ENCODE data around the gene GMEB2. TPM values are rescaled to one million over a fixed set of nuclear protein-coding genes. Genes with fewer than 3 reads are reported as not detected.

The GMEB2 gene
- total RNA-seq, 1 experiment from 2014 or later = 8.4 TPM

DNA sequence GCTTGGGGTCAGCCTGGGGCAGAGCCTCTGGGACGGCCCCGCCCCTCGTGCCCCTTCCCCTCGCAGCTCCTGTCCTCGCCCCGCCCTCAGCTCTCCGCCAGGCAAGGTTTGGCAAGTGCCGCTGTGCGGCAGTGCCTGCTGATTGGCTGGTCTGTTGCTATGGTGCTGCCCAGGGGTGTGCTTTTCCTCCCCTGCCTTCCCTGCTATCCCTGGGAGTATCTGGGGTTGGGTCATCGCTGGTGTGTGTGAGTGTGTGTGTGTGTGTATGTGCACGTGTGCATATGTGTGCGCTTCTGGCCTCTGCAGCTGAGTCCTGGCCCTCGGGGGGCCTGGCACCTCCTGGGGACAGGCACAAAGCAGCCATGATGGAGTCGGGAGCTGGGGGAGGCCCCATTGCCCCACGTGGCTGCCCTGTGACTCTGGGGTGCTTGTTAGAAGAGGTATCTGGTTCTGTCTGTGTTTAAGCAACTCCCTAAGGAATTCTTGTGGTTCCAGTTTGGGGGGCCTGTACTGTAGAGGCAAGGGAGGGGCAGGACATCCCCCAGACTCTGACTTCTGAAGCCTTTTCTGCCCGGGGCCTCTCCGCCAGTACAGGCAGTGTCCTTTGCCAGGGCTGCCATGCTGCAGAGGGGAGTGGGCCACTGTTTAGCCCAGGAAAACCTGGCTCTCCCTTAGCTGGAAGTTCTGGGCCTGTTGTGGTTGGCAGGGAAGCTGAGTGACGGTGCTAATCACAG is 38.1 kb upstream of the GMEB2 start:
- no peaks in the 10 kb centered on the region for H3K27me3 ChIP-seq (ENCODE audit: low read length)
- DNase-seq = no peak
- H4K20me1 ChIP-seq (ENCODE audit: insufficient read depth, low read depth, low read length) = no peaks in the 10 kb centered on the region
- no peaks in the 10 kb centered on the region for H3K9me3 ChIP-seq (ENCODE audit: low read length)
- H2AFZ ChIP-seq (ENCODE audit: low read length) = no peak overlapping the region
- H3K36me3 ChIP-seq (ENCODE audit: insufficient read depth, low read length) = peaks cover 7% of the 10 kb centered on the region; the same call in 1 of the 2 replicates
- peaks cover 2% of the 10 kb centered on the region; the same call in 1 of the 2 replicates for H3K79me2 ChIP-seq (ENCODE audit: low read length)
- no peak overlapping the region for H3K27ac ChIP-seq (ENCODE audit: low read length)
- no peaks in the 10 kb centered on the region for H3K4me1 ChIP-seq (ENCODE audit: low read length)
- H3K4me3 ChIP-seq (ENCODE audit: low read length) = no peak overlapping the region
- no peak overlapping the region for H3K4me2 ChIP-seq (ENCODE audit: low read depth, low read length, poor library complexity, severe bottlenecking)
- no peaks in the 10 kb centered on the region for H3K9me2 ChIP-seq (replicated peaks; ENCODE audit: insufficient read depth, low read length)
- H3K9ac ChIP-seq (ENCODE audit: low read length) = no peak overlapping the region

DNA sequence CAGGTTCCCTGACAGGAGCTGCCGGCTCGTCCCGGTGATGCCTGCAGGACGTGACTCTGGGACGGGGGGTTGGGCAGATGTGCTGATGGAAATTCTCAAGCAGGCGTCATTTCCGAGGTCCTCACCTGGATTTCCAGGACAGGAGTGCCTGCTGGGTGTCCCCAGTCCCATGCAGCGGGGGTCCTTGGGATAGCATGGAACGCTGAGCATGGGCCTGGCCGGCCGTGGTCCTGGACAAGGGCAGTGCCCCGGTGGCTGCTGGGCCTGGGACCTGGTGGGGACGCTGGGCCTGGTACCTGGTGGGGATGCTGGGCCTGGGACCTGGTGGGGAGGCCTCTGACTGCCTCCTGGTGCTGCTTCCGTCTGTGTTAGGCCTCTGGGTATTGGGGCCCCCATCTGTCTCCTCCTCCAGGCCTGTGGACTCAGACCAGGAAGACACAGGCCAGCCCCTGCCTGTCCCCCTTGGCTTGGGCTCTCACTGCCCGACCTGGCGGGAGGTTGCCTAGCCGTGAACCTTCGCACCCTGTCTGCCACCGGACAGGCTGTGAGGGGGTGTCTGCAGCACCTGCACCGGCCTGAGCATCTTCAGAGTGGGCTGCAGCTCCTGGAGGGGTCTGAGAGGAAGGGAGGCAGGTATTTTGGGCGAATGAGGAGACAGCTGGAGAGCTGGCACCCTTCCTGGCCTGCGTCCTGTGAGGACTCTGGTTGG is 37.4 kb upstream of the GMEB2 start:
- no peaks in the 10 kb centered on the region for H3K27me3 ChIP-seq (ENCODE audit: low read length)
- no peaks in the 10 kb centered on the region for H3K9me2 ChIP-seq (replicated peaks; ENCODE audit: insufficient read depth, low read length)
- no peak for DNase-seq
- no peak overlapping the region for H3K9ac ChIP-seq (ENCODE audit: low read length)
- H3K79me2 ChIP-seq (ENCODE audit: low read length) = peaks cover 8% of the 10 kb centered on the region
- H2AFZ ChIP-seq (ENCODE audit: low read length) = no peak overlapping the region
- H4K20me1 ChIP-seq (ENCODE audit: insufficient read depth, low read depth, low read length) = no peaks in the 10 kb centered on the region
- no peaks in the 10 kb centered on the region for H3K9me3 ChIP-seq (ENCODE audit: low read length)
- H3K4me3 ChIP-seq (ENCODE audit: low read length) = no peak overlapping the region
- H3K4me2 ChIP-seq (ENCODE audit: low read depth, low read length, poor library complexity, severe bottlenecking) = no peak overlapping the region
- H3K4me1 ChIP-seq (ENCODE audit: low read length) = peaks cover 5% of the 10 kb centered on the region
- H3K36me3 ChIP-seq (ENCODE audit: insufficient read depth, low read length) = peaks cover 7% of the 10 kb centered on the region; the same call in 1 of the 2 replicates
- H3K27ac ChIP-seq (ENCODE audit: low read length) = no peak overlapping the region

DNA sequence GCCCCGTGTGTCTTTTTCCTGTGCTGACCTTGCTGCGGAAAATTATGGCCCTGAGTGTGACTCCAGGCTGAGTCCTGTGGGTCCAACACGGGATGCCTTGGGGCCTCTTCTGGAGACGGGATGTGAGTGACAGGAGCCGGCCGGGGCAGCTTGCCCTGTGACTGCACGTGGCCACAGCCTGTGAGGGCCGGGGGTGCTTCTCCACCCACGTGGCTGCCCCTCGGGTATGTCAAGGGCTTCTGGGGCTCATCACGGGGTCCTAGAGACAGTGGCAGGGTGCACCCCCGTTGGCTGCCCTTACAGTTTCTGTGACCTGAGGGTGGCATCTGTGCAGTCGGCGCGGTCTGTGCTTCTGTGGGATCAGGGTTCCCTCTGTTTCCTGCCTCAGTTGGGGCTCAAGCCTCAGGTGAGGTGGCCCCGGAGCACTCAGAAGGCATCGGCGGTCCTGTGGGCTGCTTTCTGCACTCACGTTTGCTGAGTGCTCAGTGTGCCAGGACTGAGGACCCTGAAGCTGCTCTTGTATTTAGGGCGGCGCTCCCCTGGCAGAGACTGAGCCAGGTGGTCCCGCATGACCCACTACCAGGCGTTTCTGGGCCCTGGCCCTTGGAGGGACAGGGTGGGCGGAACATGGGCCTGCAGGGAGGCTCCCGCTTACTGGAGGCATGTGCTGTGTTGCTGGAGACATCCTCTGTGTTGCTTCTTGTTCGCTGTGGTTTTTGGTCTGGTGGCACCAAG is 36.6 kb upstream of the GMEB2 start:
- no peak for DNase-seq
- Histone ChIP-seq H3K9me3 (ENCODE audit: low read length) (no peaks in the 10 kb centered on the region), H3K36me3 (ENCODE audit: insufficient read depth, low read length) (no peaks in the 10 kb centered on the region), H3K79me2 (ENCODE audit: low read length) (peaks cover 16% of the 10 kb centered on the region), H2AFZ (ENCODE audit: low read length) (no peak overlapping the region), H3K27me3 (ENCODE audit: low read length) (no peaks in the 10 kb centered on the region), H4K20me1 (ENCODE audit: insufficient read depth, low read depth, low read length) (no peaks in the 10 kb centered on the region), H3K4me3 (ENCODE audit: low read length) (no peak overlapping the region), H3K4me2 (ENCODE audit: low read depth, low read length, poor library complexity, severe bottlenecking) (no peak overlapping the region), H3K9me2 (replicated peaks; ENCODE audit: insufficient read depth, low read length) (no peaks in the 10 kb centered on the region), H3K4me1 (ENCODE audit: low read length) (peaks cover 9% of the 10 kb centered on the region), H3K27ac (ENCODE audit: low read length) (no peak overlapping the region), H3K9ac (ENCODE audit: low read length) (no peak overlapping the region)

DNA sequence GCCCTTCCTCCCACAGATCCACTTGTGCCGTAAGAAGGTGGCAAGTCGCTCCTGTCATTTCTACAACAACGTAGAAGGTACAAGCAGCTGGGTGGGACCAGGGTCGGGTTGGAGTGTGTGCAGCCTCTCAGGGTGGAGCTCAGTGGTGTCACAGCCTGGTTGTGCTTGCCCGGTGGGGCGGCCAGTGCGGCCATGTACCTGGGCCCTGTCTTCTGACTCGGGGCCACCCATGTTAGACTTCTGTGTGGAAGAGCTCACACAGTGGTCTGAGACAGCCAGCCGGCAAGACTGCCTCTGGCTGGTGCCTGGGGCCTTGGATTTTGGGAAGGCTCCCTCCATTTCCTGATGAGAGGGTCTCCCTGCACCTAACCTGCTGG is 35.9 kb upstream of the GMEB2 start:
- peaks cover 16% of the 10 kb centered on the region for H3K79me2 ChIP-seq (ENCODE audit: low read length)
- H4K20me1 ChIP-seq (ENCODE audit: insufficient read depth, low read depth, low read length) = no peaks in the 10 kb centered on the region
- H3K4me2 ChIP-seq (ENCODE audit: low read depth, low read length, poor library complexity, severe bottlenecking) = no peak overlapping the region
- H3K9me2 ChIP-seq (replicated peaks; ENCODE audit: insufficient read depth, low read length) = no peaks in the 10 kb centered on the region
- no peaks in the 10 kb centered on the region for H3K9me3 ChIP-seq (ENCODE audit: low read length)
- peaks cover 10% of the 10 kb centered on the region for H3K4me1 ChIP-seq (ENCODE audit: low read length)
- no peak overlapping the region for H3K4me3 ChIP-seq (ENCODE audit: low read length)
- H2AFZ ChIP-seq (ENCODE audit: low read length) = no peak overlapping the region
- H3K27me3 ChIP-seq (ENCODE audit: low read length) = no peaks in the 10 kb centered on the region
- no peak for DNase-seq
- no peak overlapping the region for H3K9ac ChIP-seq (ENCODE audit: low read length)
- no peaks in the 10 kb centered on the region for H3K36me3 ChIP-seq (ENCODE audit: insufficient read depth, low read length)
- no peak overlapping the region for H3K27ac ChIP-seq (ENCODE audit: low read length)

DNA sequence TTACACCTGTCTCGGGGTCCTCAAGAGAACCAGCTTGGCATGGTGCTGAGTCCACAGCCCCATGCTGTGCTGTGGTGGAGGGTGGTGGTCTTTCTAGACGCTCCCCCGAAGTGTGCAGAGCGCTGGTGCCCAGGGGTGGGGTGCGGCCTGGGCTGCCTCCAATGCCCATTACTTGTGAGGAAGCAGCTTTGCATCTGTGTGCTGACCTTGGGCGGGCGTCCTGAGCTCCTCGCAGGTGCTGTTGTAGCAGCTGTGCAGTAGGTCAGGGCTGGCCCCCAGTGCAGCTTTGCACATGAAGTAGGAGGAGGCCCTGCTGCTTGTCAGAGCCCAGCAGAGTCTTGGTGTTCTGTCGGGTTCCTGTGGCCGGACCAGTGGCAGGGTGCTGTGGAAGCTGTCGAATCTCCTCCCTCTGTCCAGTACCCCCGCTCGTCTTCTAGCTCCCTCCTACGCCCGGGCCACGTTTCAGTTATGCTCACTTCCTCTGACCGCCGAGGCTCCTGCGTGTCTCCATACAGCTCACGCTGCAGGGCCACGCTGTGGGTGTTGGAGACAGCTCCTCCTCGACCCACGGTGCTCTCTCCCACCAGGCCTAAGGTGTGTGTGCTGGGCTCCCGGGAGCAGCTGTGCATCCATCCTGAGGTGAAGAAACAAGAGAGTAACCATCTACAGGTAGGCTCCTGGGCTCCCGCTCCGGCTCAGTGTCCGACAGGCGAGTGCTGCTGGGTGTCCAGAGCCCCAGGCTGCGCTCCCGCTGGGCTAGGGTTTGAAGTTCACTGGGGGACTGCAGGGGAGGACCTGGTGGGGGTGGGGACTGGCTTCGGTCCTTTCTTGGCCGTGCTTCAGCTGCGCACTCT is 35.3 kb upstream of the GMEB2 start:
- peaks cover 17% of the 10 kb centered on the region for H3K4me1 ChIP-seq (ENCODE audit: low read length)
- no peak overlapping the region for H3K4me3 ChIP-seq (ENCODE audit: low read length)
- peaks cover 16% of the 10 kb centered on the region for H3K79me2 ChIP-seq (ENCODE audit: low read length)
- H3K27ac ChIP-seq (ENCODE audit: low read length) = no peak overlapping the region
- no peak overlapping the region for H2AFZ ChIP-seq (ENCODE audit: low read length)
- no peaks in the 10 kb centered on the region for H3K27me3 ChIP-seq (ENCODE audit: low read length)
- H3K9me2 ChIP-seq (replicated peaks; ENCODE audit: insufficient read depth, low read length) = no peaks in the 10 kb centered on the region
- no peaks in the 10 kb centered on the region for H4K20me1 ChIP-seq (ENCODE audit: insufficient read depth, low read depth, low read length)
- H3K4me2 ChIP-seq (ENCODE audit: low read depth, low read length, poor library complexity, severe bottlenecking) = no peak overlapping the region
- no peak overlapping the region for H3K9ac ChIP-seq (ENCODE audit: low read length)
- H3K36me3 ChIP-seq (ENCODE audit: insufficient read depth, low read length) = no peaks in the 10 kb centered on the region
- no peak for DNase-seq
- no peaks in the 10 kb centered on the region for H3K9me3 ChIP-seq (ENCODE audit: low read length)

DNA sequence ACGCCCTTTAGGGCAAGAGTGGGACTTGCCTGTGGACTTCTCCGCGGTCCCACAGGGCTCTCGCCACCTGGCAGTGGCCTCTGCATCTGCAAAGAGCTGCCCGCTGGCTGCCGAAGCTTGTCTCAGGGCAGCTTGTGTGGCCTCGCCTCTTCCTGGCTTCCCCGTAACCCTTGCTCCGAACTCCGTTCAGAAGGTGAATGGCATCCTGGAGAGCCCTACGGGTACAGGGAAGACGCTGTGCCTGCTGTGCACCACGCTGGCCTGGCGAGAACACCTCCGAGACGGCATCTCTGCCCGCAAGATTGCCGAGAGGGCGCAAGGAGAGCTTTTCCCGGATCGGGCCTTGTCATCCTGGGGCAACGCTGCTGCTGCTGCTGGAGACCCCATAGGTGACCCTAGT is 34.2 kb upstream of the GMEB2 start:
- H3K27me3 ChIP-seq (ENCODE audit: low read length) = no peaks in the 10 kb centered on the region
- no peak overlapping the region for H2AFZ ChIP-seq (ENCODE audit: low read length)
- H3K4me2 ChIP-seq (ENCODE audit: low read depth, low read length, poor library complexity, severe bottlenecking) = no peak overlapping the region
- H3K9me2 ChIP-seq (replicated peaks; ENCODE audit: insufficient read depth, low read length) = no peaks in the 10 kb centered on the region
- DNase-seq = no peak
- no peaks in the 10 kb centered on the region for H3K9me3 ChIP-seq (ENCODE audit: low read length)
- no peak overlapping the region for H3K4me3 ChIP-seq (ENCODE audit: low read length)
- no peak overlapping the region for H3K27ac ChIP-seq (ENCODE audit: low read length)
- peaks cover 18% of the 10 kb centered on the region for H3K4me1 ChIP-seq (ENCODE audit: low read length)
- H3K36me3 ChIP-seq (ENCODE audit: insufficient read depth, low read length) = no peaks in the 10 kb centered on the region
- no peak overlapping the region for H3K9ac ChIP-seq (ENCODE audit: low read length)
- H3K79me2 ChIP-seq (ENCODE audit: low read length) = peaks cover 16% of the 10 kb centered on the region
- H4K20me1 ChIP-seq (ENCODE audit: insufficient read depth, low read depth, low read length) = no peaks in the 10 kb centered on the region

DNA sequence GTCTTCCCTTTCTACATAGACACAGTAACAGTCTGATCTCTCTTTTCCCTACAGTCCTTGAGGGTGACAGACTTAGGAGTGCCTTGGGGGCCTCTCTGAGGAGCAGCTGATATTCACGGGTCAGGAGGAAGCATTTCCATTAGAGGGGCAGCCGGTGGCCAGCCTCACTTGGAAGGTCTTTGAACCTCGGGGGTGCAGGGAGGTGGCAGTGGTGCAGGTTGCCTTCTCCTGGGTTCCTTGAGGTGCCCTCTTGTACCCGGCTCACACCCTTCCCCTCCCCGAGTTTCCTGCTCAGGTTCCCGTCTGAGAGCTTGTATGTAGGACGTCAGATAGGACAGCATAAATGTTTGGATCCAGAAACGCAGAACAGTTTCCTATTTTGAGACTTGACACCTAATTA is 33.7 kb upstream of the GMEB2 start:
- no peaks in the 10 kb centered on the region for H4K20me1 ChIP-seq (ENCODE audit: insufficient read depth, low read depth, low read length)
- H3K9ac ChIP-seq (ENCODE audit: low read length) = no peak overlapping the region
- no peak overlapping the region for H3K4me3 ChIP-seq (ENCODE audit: low read length)
- H3K27me3 ChIP-seq (ENCODE audit: low read length) = no peaks in the 10 kb centered on the region
- no peak for DNase-seq
- no peak overlapping the region for H2AFZ ChIP-seq (ENCODE audit: low read length)
- no peaks in the 10 kb centered on the region for H3K36me3 ChIP-seq (ENCODE audit: insufficient read depth, low read length)
- peaks cover 18% of the 10 kb centered on the region for H3K4me1 ChIP-seq (ENCODE audit: low read length)
- peaks cover 16% of the 10 kb centered on the region for H3K79me2 ChIP-seq (ENCODE audit: low read length)
- H3K9me3 ChIP-seq (ENCODE audit: low read length) = no peaks in the 10 kb centered on the region
- H3K27ac ChIP-seq (ENCODE audit: low read length) = no peak overlapping the region
- H3K4me2 ChIP-seq (ENCODE audit: low read depth, low read length, poor library complexity, severe bottlenecking) = no peak overlapping the region
- no peaks in the 10 kb centered on the region for H3K9me2 ChIP-seq (replicated peaks; ENCODE audit: insufficient read depth, low read length)
